Measurements from ENCODE around the gene PDZRN3. TPM values are rescaled to one million over a fixed set of nuclear protein-coding genes. Genes with fewer than 3 reads are reported as not detected.

The PDZRN3 gene
- total RNA-seq, 1 donor from 2014 or later = 28.7 TPM

DNA sequence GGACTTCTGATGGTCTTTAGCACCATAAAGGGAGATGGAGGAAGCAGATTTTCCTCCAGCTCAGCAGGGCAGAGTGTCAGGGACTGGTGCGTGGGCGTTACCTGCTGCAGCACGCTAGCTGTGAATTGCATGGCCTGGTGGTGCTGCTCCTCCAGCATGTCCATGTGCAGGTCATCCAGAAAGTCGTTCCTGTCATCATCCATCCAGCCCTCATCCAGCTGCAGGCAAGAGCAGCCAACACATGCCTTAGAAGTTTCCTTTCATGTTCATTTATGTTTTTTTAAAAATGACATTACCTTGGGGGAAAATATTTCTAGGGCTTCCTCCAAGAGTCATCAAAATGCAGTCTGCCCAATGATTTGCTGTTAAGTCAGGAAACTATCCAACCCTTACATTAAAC, 239.2 kb downstream of the PDZRN3 start:
- TF ChIP-seq CTCF (IDR thresholded peaks at IDR 0.05; ENCODE audit: unreplicated experiment) = no peak
- no peak for DNase-seq (ENCODE audit: low spot score, unreplicated experiment)
- Mint-ChIP-seq H3K4me3 (ENCODE audit: low read depth) (no peak overlapping the region), H3K36me3 (ENCODE audit: insufficient read depth) (peaks cover 39% of the 10 kb centered on the region), H3K4me1 (ENCODE audit: low read depth) (peaks cover 5% of the 10 kb centered on the region), H3K9me3 (ENCODE audit: low read depth) (peaks cover 4% of the 10 kb centered on the region), H3K27me3 (no peaks in the 10 kb centered on the region), H3K27ac (no peak overlapping the region)

DNA sequence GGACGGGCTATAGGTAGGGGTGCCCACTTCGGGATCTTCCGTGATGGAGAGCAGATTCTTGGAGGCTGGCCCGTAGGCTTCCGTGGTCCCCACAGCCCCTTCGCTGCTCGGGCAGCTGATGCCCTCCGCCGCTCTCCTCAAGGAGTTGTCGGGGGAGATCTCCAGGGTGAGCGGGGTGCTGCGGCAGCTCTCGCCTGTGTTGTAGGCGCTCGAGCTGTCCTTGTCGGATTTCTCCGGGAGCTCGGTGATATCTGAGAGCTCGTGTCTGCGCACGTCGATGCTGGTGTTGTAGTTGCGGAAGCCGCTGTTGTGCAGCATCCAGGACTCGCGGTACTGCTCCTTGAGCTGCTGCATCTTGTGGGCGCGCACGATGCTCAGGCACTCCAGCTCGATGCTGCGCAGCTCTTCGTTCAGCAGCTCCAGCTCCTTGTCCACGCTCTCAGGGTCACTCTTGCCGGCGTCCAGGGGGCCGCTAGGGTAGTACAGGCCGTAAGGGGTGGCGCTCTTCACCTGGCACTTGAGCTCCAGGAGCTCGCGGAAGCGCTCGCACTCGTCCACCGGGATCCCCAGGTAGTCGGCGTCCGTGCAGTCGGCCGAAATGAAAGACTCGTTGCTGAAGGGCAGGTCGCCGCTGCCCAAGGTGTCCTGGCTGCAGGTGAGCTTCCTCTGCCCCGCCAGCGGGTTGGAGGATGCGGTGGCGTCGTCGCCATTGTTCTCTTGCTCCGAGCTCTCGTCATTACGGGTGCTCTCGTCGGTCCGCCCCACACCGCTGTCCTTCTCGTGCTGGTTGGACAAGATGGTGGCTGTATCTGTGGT, 240.4 kb downstream of the PDZRN3 start:
- no peak for TF ChIP-seq CTCF (IDR thresholded peaks at IDR 0.05; ENCODE audit: unreplicated experiment)
- H3K27me3 Mint-ChIP-seq = no peaks in the 10 kb centered on the region
- H3K4me1 Mint-ChIP-seq (ENCODE audit: low read depth) = peaks cover 5% of the 10 kb centered on the region
- peaks cover 4% of the 10 kb centered on the region for H3K9me3 Mint-ChIP-seq (ENCODE audit: low read depth)
- DNase-seq (ENCODE audit: low spot score, unreplicated experiment) = no peak
- H3K27ac Mint-ChIP-seq = no peak overlapping the region
- peaks cover 35% of the 10 kb centered on the region for H3K36me3 Mint-ChIP-seq (ENCODE audit: insufficient read depth)
- H3K4me3 Mint-ChIP-seq (ENCODE audit: low read depth) = no peak overlapping the region

GRCh38 chr3:73383470-73384049, 241.2 kb downstream of the PDZRN3 start:
- TF ChIP-seq CTCF (IDR thresholded peaks at IDR 0.05; ENCODE audit: unreplicated experiment) = no peak
- no peak overlapping the region for H3K27ac Mint-ChIP-seq
- no peak for DNase-seq (ENCODE audit: low spot score, unreplicated experiment)

GRCh38 chr3:73381551-73381950, 243.2 kb downstream of the PDZRN3 start:
- H3K27ac Mint-ChIP-seq = peak overlapping the region; percentile 49
- H3K36me3 Mint-ChIP-seq (ENCODE audit: insufficient read depth) = peaks cover 25% of the 10 kb centered on the region
- peaks cover 4% of the 10 kb centered on the region for H3K9me3 Mint-ChIP-seq (ENCODE audit: low read depth)
- H3K4me1 Mint-ChIP-seq (ENCODE audit: low read depth) = peaks cover 5% of the 10 kb centered on the region
- DNase-seq (ENCODE audit: low spot score, unreplicated experiment) = no peak
- H3K27me3 Mint-ChIP-seq = no peaks in the 10 kb centered on the region
- TF ChIP-seq CTCF (IDR thresholded peaks at IDR 0.05; ENCODE audit: unreplicated experiment) = no peak
- no peak overlapping the region for H3K4me3 Mint-ChIP-seq (ENCODE audit: low read depth)

More at GRCh38 chr3:73383470-73384049, 241.2 kb downstream of the PDZRN3 start:
- Mint-ChIP-seq H3K9me3 (ENCODE audit: low read depth) (peaks cover 4% of the 10 kb centered on the region), H3K27me3 (no peaks in the 10 kb centered on the region), H3K4me3 (ENCODE audit: low read depth) (no peak overlapping the region), H3K36me3 (ENCODE audit: insufficient read depth) (peaks cover 33% of the 10 kb centered on the region), H3K4me1 (ENCODE audit: low read depth) (peaks cover 5% of the 10 kb centered on the region)

DNA sequence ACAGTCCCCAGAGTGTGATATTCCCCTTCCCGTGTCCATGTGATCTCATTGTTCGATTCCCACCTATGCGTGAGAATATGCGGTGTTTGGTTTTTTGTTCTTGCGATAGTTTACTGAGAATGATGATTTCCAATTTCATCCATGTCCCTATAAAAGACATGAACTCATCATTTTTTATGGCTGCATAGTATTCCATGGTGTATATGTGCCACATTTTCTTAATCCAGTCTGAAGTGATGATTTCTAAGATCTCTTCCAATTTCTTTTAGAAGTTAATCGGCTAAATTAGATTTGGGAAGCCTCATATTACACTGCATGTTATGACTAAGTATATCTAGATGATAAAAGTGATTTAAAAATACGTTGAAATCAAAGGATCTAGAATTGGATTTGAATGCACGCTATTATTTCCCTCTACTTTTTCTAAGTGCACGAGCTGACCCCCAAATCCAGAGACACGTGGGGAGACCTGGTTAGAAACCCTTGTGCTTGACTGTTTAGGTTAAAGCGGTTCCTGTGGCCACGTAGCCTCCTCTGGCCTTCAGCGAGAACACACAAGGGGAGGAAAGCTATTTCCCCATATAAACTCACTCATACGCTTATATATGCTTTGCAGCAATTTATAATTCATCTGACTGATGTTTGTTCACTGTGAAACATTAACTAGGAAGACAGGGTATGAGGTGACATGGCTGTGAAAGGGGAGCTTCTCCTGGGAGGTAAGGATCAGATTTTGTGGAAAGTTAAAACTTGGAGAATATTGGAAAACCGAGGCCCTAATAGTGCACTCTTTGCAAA, 243.8 kb downstream of the PDZRN3 start:
- Mint-ChIP-seq H3K27ac (no peak overlapping the region), H3K36me3 (ENCODE audit: insufficient read depth) (peaks cover 25% of the 10 kb centered on the region), H3K9me3 (ENCODE audit: low read depth) (peaks cover 4% of the 10 kb centered on the region), H3K27me3 (no peaks in the 10 kb centered on the region), H3K4me3 (ENCODE audit: low read depth) (no peak overlapping the region), H3K4me1 (ENCODE audit: low read depth) (peaks cover 5% of the 10 kb centered on the region)
- no peak for DNase-seq (ENCODE audit: low spot score, unreplicated experiment)
- no peak for TF ChIP-seq CTCF (IDR thresholded peaks at IDR 0.05; ENCODE audit: unreplicated experiment)

All from progenitor cell of endocrine pancreas (in vitro differentiated cells).